HG03108 (cell line): ENCODE data around the gene FICD.

Experiments
- ATAC-seq: cut with Tn5 transposase; IDR thresholded peaks from one replicate; pipeline ENCODE4 v1.9.1; 2021; ENCODE audit warnings: moderate library complexity; ENCODE audit not compliant: unreplicated experiment

FICD gene

GRCh38 chr12:108498136-108498535 lies 16.9 kb upstream of the FICD start:
- no peak for ATAC-seq

GRCh38 chr12:108502922-108503321 lies 12.2 kb upstream of the FICD start:
- ATAC-seq = no peak

DNA sequence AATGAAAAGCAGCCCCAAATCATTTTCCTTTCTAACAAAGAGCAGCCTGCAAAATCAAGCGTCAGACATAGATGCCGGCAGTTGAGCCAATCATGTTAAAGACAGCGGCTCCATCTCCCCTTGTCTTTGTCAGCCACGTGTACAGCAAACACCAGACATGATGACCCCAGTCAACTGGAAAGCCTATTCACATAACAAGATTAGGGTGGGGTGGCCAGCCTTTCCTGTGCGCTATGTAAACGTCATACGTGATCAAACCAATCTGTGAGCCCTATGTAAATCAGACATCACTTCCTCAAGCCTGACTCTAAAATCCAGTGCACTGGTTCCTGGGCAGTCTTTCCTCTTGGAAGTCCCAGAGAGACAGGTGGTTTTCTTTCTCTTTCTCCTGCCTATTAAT lies 9.9 kb upstream of the FICD start:
- ATAC-seq = no peak

DNA sequence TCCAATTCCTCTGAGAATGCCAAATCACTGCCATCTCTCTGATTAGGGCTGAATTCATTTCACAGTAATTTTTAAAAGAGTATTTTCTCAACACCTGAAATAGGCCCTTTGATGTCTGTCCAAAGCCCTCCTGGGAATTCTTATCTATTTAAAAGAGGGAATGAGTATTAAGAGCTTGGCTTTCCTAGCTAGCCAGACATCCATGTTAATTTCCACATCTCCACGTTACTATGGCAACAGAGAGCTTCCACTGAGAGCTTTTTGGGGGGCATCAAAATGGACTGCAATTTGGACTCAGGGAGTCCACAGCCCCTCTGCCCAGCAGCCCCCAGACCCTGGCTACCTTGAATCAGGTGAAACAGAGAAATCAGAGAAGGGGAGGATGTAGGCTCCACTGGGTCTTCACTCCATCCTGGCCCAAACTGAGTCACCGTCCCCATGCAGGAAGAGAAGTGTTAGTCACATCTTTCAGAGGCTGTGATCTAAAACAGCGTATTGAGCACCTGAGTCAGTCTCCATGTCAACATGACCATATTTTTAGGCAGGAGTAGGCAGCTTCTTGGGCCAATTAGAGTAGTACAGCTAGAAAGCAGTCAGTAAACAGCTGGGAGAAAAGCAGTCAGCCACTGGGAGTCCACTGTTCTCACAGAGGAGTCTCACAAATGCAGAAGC lies 7.0 kb upstream of the FICD start:
- ATAC-seq = no peak

- ATAC-seq = no peak
Measured at GRCh38 chr12:108509806-108510205, 5.3 kb upstream of the FICD start.

- no peak for ATAC-seq
Measured at GRCh38 chr12:108510836-108511235, 4.2 kb upstream of the FICD start.

- no peak for ATAC-seq
Measured at GRCh38 chr12:108511633-108512540, 3.2 kb upstream of the FICD start.

GRCh38 chr12:108514468-108514972 lies 557 bp upstream of the FICD start:
- ATAC-seq = no peak

- ATAC-seq = no peak
Measured at GRCh38 chr12:108515916-108516315, 839 bp downstream of the FICD start.

- no peak for ATAC-seq
Measured at GRCh38 chr12:108516511-108517275, 1.6 kb downstream of the FICD start.

DNA sequence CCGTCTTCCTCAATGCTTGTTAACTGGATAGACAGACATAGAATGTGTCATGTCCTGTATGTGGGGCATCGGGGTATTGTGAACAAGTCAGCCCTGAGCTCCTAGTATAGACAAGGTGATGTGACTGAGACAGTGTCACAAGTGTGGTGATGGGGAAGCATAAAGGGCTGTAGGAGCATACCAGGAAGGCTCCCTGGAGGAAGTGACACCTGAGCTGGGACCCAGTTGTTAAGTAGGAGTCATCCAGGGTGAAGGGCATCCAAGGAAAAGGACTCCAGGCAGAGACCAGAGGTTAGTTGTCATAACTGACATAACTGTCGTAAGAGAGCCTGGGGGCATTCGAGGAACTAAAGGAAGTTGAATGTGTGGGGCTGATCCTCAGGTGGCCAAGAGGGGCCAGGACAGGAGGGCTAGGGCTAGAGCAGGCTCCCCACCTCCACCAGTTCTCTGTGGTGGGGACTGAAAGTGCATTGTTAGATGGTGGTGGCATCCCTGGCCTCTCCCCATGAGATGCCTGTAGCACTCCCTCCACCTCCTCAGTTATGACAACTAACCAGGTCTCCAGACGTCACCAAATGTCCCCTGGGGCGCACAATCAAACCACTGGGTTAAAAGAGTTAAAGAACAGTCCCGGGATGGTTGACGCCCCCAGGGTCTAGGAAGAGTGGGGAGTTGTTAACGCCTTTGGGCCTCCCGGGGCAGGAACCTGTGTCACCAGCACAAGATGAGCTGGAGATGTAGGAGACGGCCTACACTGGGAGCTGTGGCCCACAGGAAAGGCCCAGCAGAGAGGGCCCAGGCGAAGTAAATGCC lies 2.4 kb downstream of the FICD start:
- no peak for ATAC-seq

- no peak for ATAC-seq
Measured at GRCh38 chr12:108518101-108518715, 3.1 kb downstream of the FICD start.

- ATAC-seq = no peak
Measured at GRCh38 chr12:108518716-108519496, 3.8 kb downstream of the FICD start.

GRCh38 chr12:108519558-108519957 lies 4.5 kb downstream of the FICD start:
- no peak for ATAC-seq

DNA sequence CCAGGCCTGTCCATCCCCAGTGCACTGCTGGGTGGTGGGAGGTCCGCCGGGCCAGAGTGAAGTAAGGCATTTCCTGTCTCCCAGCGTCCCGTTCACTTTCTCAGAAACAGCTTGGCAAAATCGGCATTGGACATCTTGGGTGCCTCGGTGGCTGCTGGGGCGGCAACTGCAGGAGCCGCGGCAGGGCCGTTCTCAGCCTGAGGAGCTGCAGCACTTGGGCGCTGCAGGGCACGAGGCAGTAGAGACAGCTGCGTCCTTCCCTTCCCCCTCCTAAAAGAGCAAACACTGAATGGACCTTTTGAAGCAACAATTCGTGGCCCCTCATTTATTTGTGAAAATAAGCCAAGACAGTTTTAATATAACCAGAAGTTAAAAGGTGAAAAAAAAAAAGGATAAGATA lies 8.3 kb downstream of the FICD start:
- no peak for ATAC-seq

DNA sequence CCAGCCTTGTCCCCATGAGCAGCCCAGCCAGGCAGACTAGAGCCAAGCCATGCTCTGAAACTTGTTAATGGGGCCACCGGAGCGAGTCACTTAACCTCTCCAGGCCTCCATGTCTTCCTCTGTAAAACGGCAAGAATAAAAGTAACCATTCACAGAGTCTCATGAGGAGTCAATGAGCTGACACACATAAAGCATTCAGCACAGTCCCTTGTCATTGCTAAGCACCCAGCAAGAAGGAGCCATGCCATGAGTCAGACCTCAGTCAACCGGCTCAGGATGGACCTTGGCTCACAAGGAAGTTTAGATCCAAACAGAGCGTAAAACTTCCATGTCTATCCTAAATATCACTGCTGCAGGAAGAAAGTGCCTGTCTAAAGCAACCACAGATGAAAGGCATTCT lies 10.6 kb downstream of the FICD start:
- no peak for ATAC-seq

DNA sequence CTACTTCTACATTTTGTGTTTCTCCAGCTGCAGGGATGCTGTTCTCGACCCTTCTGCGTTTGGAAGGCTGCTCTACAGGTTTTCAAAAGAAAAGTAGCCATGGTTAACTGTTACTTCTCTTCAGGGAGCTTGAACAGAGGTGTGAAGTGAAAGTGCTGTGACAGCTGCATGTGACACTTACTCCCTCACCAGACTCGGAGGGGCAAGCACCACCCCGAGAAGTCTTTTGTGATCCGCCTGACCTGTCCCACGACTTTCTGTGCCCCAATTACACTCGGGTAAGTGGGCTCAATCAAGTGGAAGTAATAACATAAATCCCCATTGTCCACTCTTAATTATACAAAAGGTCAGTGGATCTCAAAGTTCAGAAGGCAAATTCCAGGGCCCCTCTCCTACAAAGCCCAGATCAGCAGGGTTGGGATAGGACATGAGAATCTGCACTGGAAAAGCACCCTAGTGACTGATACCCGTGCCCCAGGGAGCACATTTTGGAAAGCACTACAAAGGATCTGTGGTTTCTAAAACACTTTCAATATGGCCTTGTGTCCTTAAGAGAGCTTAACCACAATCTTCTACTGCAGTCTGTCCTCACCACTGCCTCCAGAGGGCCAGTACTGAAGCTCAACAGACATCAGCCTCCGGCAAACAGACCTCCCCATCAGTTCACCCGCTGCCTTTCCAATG lies 11.5 kb downstream of the FICD start:
- ATAC-seq = no peak

- ATAC-seq = no peak
Measured at GRCh38 chr12:108527166-108527496, 12.1 kb downstream of the FICD start.

- ATAC-seq = no peak
Measured at GRCh38 chr12:108530161-108530560, 15.1 kb downstream of the FICD start.
